IPS-20b (cell line): Measurements from ENCODE around the gene IL1RAPL2.
A peak's percentile ranks its signal among the peaks of the same experiment; 100 is the strongest.

Experiments
- H3K27ac ChIP-seq: one replicate; pipeline ENCODE4 v1.5.1; 2013; ENCODE audit warnings: low read length
- H3K27me3 ChIP-seq: 2 replicates; pipeline ENCODE4 v1.6.1; 2013; ENCODE audit warnings: mild to moderate bottlenecking, low read length, inconsistent platforms; ENCODE audit not compliant: insufficient read depth
- H3K36me3 ChIP-seq: 2 replicates; pipeline ENCODE4 v1.6.1; 2013; ENCODE audit warnings: low read depth, mild to moderate bottlenecking, inconsistent platforms, low read length, moderate library complexity; ENCODE audit not compliant: insufficient read depth
- H3K4me1 ChIP-seq: 2 replicates; pipeline ENCODE4 v1.6.1; 2013; ENCODE audit warnings: mild to moderate bottlenecking, control low read depth, inconsistent platforms, low read length, moderate library complexity; ENCODE audit not compliant: insufficient read depth
- H3K4me3 ChIP-seq: 2 replicates; pipeline ENCODE4 v1.5.1; 2013; ENCODE audit warnings: mild to moderate bottlenecking, low read length, inconsistent platforms
- H3K9ac ChIP-seq: 2 replicates; pipeline ENCODE4 v1.6.1; 2013; ENCODE audit warnings: low read depth, mild to moderate bottlenecking, inconsistent platforms, low read length, moderate library complexity
- H3K9me3 ChIP-seq: 2 replicates; pipeline ENCODE4 v1.6.1; 2013; ENCODE audit warnings: mild to moderate bottlenecking, low read depth, low read length, inconsistent platforms; ENCODE audit not compliant: insufficient read depth

The IL1RAPL2 gene

DNA sequence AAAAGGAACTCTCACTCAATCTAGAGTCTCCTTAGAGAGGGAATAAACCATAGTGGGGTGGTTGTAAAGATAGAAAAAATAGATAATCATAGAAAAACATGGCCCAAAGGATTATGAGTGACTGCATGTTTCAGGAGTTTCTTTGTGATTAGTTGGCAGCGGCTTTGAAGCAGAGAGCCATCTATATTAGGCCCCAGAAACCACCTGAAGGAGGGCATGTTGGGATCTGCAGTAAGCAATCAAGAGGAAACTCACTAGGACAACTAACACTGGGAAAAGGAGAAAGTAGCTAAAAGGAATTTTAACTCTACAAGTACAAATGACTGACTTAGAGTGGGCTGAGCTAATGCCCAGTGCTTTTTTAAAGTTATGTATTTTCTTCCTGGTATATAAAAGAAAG is 987.1 kb downstream of the IL1RAPL2 start:
- H3K9me3 ChIP-seq, result no peaks in the 10 kb centered on the region
- no peak overlapping the region for H3K4me3 ChIP-seq
- no peaks in the 10 kb centered on the region for H3K4me1 ChIP-seq
- H3K9ac ChIP-seq, result no peak overlapping the region
- H3K27ac ChIP-seq, result no peak overlapping the region
- H3K36me3 ChIP-seq, result no peaks in the 10 kb centered on the region
- H3K27me3 ChIP-seq, result no peaks in the 10 kb centered on the region

GRCh38 chrX:105564501-105564900 is 998.5 kb downstream of the IL1RAPL2 start:
- no peaks in the 10 kb centered on the region for H3K36me3 ChIP-seq

DNA sequence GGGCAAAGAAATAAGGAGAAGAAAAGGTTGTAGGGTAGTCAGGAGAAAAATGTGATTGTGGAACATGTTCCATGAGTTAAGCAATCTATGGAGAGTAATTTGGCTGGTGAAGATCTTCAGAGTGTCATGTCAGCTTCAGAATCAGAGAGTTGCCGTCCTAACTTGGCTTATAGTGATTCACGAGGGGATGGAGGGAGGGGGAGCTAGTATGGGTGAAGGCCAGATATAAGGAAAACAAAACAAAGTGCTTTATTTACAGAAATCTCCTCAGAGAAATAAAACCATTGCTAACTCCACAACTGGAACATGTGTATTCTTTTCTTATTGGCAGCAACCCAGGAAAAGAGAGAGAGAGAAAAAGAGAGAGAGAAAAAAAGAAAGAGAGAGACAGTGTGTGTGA is 999.9 kb downstream of the IL1RAPL2 start:
- H3K4me1 ChIP-seq, result no peaks in the 10 kb centered on the region
- H3K27me3 ChIP-seq, result no peaks in the 10 kb centered on the region
- H3K9ac ChIP-seq, result no peak overlapping the region
- no peaks in the 10 kb centered on the region for H3K36me3 ChIP-seq
- H3K27ac ChIP-seq, result no peak overlapping the region
- no peaks in the 10 kb centered on the region for H3K9me3 ChIP-seq
- H3K4me3 ChIP-seq, result no peak overlapping the region

More at GRCh38 chrX:105564501-105564900, 998.5 kb downstream of the IL1RAPL2 start:
- no peaks in the 10 kb centered on the region for H3K27me3 ChIP-seq
- no peak overlapping the region for H3K4me3 ChIP-seq
- no peak overlapping the region for H3K27ac ChIP-seq
- H3K9ac ChIP-seq, result no peak overlapping the region
- H3K9me3 ChIP-seq, result no peaks in the 10 kb centered on the region
- H3K4me1 ChIP-seq, result no peaks in the 10 kb centered on the region

- Histone ChIP-seq H3K9me3 (no peaks in the 10 kb centered on the region), H3K27ac (no peak overlapping the region), H3K27me3 (no peaks in the 10 kb centered on the region), H3K36me3 (no peaks in the 10 kb centered on the region), H3K4me3 (no peak overlapping the region), H3K4me1 (no peaks in the 10 kb centered on the region), H3K9ac (no peak overlapping the region)
Observed at GRCh38 chrX:105567082-105567481, 1001.1 kb downstream of the IL1RAPL2 start.

DNA sequence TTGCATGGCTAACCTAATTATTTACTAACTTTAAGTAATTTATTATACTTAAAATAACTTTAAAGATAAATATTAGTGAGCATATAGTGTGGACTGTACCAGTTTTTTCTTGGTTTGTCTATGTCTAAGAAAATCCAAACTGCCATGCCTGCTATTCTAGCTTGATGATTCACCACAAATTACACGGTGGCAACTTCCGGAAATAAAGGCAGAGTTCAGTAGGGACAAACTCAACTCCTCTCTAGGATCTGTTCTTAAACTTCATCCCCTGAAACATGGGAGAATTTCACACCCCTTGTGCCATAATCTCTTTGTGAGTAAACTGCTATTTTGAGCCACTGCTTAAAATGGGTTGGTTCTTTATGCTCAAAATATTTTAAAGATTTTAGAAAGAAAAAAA is 1042.7 kb downstream of the IL1RAPL2 start:
- Histone ChIP-seq H3K9me3 (no peaks in the 10 kb centered on the region), H3K27ac (no peak overlapping the region), H3K27me3 (no peaks in the 10 kb centered on the region), H3K4me3 (no peak overlapping the region), H3K4me1 (no peaks in the 10 kb centered on the region), H3K36me3 (no peaks in the 10 kb centered on the region), H3K9ac (no peak overlapping the region)

- Histone ChIP-seq H3K36me3 (no peaks in the 10 kb centered on the region), H3K4me3 (no peak overlapping the region), H3K27ac (no peak overlapping the region), H3K9me3 (no peaks in the 10 kb centered on the region), H3K4me1 (no peaks in the 10 kb centered on the region), H3K9ac (no peak overlapping the region), H3K27me3 (no peaks in the 10 kb centered on the region)
Observed at GRCh38 chrX:105609530-105609929, 1043.5 kb downstream of the IL1RAPL2 start.

- H3K4me1 ChIP-seq, result no peaks in the 10 kb centered on the region
- H3K4me3 ChIP-seq, result no peak overlapping the region
- H3K36me3 ChIP-seq, result no peaks in the 10 kb centered on the region
- H3K27ac ChIP-seq, result no peak overlapping the region
- H3K9ac ChIP-seq, result no peak overlapping the region
- H3K9me3 ChIP-seq, result no peaks in the 10 kb centered on the region
- H3K27me3 ChIP-seq, result no peaks in the 10 kb centered on the region
Observed at GRCh38 chrX:105610411-105610810, 1044.4 kb downstream of the IL1RAPL2 start.

GRCh38 chrX:105618393-105619101 is 1052.5 kb downstream of the IL1RAPL2 start:
- H3K36me3 ChIP-seq, result no peaks in the 10 kb centered on the region
- no peak overlapping the region for H3K27ac ChIP-seq

DNA sequence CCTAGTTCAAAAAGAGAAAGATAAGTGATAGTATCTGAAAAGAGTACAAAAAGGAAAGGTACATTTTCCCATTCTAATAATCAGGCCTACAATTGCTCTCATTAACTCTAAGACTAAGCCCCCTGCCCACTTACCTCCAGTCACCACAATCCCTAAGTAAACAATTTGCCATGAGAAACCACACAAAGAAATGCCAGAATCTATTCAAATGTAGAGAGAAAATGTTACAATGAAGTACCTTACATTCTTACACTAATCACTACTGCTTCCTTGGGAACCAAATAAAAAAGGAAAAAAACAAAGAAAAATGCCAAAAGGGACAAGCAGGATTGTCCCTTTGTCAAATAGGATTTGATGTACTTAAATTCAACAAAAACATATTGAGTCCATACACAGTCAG is 1068.2 kb downstream of the IL1RAPL2 start:
- no peak overlapping the region for H3K27ac ChIP-seq
- H3K27me3 ChIP-seq, result no peaks in the 10 kb centered on the region
- H3K9me3 ChIP-seq, result no peaks in the 10 kb centered on the region
- peak overlapping the region; percentile 21; the same call in 1 of the 2 replicates for H3K9ac ChIP-seq
- no peak overlapping the region; the same call in 1 of the 2 replicates for H3K4me3 ChIP-seq
- H3K36me3 ChIP-seq, result no peaks in the 10 kb centered on the region
- peaks cover 18% of the 10 kb centered on the region for H3K4me1 ChIP-seq

More at GRCh38 chrX:105618393-105619101, 1052.5 kb downstream of the IL1RAPL2 start:
- no peak overlapping the region for H3K9ac ChIP-seq
- H3K27me3 ChIP-seq, result no peaks in the 10 kb centered on the region
- no peaks in the 10 kb centered on the region for H3K9me3 ChIP-seq
- H3K4me3 ChIP-seq, result no peak overlapping the region
- H3K4me1 ChIP-seq, result no peaks in the 10 kb centered on the region

GRCh38 chrX:105635794-105636193 is 1069.8 kb downstream of the IL1RAPL2 start:
- Histone ChIP-seq H3K27me3 (no peaks in the 10 kb centered on the region), H3K36me3 (no peaks in the 10 kb centered on the region), H3K4me1 (peaks cover 18% of the 10 kb centered on the region), H3K27ac (no peak overlapping the region), H3K4me3 (no peak overlapping the region), H3K9me3 (no peaks in the 10 kb centered on the region), H3K9ac (no peak overlapping the region)

- Histone ChIP-seq H3K9ac (no peak overlapping the region), H3K4me3 (no peak overlapping the region), H3K27me3 (no peaks in the 10 kb centered on the region), H3K9me3 (no peaks in the 10 kb centered on the region), H3K36me3 (no peaks in the 10 kb centered on the region), H3K4me1 (peaks cover 18% of the 10 kb centered on the region), H3K27ac (no peak overlapping the region)
Observed at GRCh38 chrX:105636667-105637066, 1070.7 kb downstream of the IL1RAPL2 start.

- Histone ChIP-seq H3K9ac (no peak overlapping the region), H3K36me3 (no peaks in the 10 kb centered on the region), H3K4me1 (no peaks in the 10 kb centered on the region; the same call in 1 of the 2 replicates), H3K27me3 (no peaks in the 10 kb centered on the region), H3K27ac (no peak overlapping the region), H3K4me3 (no peak overlapping the region), H3K9me3 (no peaks in the 10 kb centered on the region)
Observed at GRCh38 chrX:105645667-105646357, 1079.8 kb downstream of the IL1RAPL2 start.
